Activated gamma-delta T cell treated with anti-CD3 and anti-CD28 coated beads, Interleukin-2, amount 50 U/mL, for 16 hours (primary cell): ENCODE measurements around the gene FDXR.

Source experiments
- DNase-seq: peaks from one replicate; pipeline ENCODE4 v3.0.0-alpha.2; 2020; ENCODE audit warnings: low read depth

The FDXR gene

DNA sequence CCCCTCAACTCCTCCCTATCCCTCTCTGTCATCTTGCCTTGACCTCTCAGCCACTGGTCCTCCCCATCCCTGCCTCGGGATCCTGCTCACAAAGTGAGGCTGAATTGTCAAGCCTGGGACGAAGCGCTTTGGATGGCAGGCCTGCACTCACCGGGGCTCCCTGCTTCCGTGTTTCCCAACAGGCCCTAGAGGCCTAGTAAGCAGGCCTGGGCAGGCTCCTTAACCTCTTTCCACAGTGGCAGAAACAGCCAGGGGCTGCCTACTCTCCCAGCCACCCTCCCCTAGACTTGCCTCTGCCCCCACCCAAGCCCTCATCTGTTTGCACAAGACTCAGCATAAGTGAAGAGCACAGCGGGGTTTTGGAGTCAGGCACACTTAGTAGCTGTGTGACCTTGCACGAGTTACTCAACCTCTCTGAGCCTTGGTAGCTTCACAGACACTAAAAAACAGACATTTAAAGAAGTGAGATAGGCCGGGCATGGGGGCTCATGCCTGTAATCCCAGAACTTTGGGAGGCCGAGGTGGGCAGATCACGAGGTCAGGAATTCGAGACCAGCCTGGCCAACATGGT lies 25.7 kb upstream of the FDXR start:
- DNase-seq, result no peak

DNA sequence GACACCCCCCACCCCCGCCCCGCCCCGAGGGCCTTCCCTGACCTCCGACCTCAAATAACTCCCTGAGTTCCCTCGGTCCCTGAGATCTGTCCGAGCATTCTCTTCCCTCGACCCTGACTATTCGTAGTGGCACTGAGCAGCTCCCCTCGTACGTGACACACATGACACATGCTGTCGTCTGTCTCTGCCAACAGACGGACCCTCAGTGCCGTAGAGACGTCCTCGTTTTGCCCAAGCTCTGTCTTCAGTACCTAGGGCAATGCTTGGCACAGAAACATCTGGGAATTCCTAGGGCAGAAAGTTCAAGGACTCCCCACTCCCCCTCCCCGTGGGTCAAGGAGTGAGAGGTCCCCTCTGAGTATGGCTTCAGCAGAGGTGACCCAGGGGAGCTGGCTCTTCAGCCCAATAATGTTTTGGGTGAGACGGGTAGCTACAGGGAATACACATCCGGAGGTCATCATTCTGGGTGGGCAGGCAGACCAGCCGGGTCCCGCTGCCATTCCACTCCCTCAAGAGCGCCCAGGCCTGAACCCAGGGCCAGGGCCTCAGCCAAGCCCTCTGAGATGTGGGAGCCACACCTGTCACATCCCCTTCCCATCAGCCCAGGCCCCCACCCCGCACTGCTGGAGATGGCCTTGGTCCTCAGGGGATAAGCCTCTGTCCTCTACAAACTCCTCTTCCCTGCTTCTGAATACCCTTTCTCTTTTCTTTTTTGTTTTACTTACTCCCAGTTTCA lies 21.3 kb upstream of the FDXR start:
- no peak for DNase-seq

DNA sequence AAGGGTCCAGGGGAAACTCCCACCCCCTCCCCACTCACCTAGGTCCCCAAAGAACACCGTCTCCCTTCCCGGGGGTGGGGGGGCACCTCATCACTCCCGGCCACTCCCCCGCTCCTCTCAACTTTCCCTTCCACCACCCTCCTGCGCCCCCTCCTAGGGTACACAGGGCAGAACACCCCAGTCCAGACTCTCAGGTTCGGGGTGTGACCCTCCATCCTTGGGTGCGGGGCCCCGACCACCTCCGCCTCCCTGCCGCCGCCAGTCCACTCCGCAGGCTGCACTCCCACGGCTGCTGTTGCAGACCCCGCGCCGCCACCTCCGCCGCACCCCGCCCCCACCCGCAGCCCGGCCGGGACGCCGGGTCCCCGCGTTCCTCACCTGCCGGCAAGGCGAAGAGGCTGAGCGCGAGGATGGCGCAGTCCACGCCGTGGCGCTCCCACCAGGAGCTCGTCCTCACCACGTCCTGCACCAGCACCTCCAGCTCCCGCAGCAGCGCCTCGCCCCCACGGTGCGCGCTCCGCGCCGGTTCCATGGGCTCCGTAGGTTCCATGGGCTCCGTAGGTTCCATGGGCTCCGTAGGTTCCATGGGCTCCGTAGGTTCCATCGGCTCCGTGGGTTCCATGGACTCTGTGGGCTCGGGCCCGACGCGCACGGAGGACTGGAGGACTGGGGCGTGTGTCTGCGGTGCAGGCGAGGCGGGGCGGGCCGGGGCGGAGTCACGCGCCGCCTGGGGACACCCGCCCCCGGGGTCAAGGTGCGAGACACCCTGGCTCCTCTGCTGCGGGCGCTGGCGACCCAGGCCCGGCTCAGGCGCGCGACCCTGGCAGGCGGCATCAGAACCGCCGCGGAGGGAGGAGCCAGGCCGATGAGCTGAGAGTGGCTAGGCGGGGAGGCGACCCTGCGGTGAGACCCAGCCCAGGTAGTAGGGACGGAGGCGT lies 20.4 kb upstream of the FDXR start, which contains the start of gene FADS6:
Gene FADS6 (minus strand): TSS at position 660 of the 938 bp plus-strand sequence. CDS start 38 bp downstream, at position 622.
- no peak for DNase-seq

DNA sequence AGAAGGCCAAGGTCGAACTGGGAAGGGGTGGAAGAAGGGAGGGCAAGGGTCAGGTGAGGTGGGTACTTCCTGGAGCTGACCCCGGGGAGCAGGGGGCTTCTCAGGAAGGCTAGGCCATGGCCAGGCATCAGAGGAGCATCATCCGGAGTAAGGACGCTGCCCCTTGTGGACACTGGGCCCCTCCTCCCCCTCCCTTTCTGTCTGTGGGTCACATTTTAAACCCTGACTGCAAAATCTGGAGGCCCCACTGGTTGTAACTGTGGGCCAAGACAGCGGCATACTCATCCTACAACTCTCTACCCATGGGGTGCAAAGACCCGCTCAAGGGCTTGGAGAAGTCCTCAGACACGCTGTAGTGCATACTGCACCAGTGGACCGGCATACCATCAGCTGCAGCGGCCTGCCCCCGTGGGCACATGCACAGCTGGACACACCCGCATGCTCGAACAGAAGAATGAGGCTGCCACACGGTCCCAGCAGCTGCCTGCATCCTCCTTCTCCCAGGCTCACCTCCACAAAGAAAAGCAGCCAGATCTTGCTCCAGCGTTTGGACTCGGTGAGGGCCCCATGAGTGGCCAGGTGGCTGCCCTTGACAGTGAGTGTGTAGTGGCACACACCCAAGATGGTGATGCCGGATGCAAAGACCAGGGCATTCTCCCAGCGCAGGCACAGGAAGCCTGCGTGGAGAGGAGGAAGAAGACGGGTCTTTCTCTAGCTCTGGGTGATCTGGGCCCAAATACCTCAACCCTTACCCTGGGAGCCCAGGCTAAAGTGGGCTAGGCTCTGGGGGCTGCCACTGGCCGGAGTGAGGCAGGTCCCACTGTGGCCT lies 19.4 kb upstream of the FDXR start:
- no peak for DNase-seq

DNA sequence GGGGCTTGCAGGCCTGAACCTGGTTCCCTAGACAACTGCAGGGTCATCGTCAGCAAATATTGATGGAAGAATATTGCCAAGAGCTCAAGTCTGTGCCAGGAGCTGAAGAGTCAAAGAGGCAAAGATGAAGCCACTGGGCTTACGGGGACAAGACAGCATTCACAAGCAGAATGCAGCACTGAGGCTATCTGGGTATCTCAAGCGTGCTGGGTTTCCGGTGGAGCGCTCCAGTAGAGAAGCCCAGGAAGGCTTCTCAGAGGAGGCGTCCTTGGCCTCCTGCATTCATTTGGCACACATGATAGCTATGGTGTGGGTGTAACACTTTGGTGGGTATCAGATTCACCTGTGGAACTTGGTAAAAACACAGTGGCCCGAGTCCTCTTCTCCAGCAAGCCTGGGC lies 17.8 kb upstream of the FDXR start:
- DNase-seq, result no peak

DNA sequence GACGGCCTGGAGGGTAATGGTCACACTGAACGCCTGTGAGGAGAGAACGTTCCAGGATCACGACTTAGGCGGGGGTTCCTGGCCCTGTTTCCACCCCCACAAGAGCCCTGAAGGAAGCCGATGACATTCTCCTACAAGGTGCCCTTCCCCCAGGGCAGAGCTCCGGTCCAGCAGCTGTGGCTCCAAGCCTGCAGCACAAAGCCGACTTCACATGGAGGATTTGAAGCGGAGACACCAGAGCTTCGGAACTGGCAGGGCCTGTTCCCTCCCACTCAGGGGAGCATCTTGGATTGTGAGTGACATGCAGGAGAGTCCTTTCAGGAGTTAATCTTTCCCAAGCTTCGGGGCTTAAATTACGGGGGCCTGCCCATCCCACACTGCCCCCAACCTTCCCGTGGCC lies 15.7 kb upstream of the FDXR start:
- DNase-seq, result no peak

DNA sequence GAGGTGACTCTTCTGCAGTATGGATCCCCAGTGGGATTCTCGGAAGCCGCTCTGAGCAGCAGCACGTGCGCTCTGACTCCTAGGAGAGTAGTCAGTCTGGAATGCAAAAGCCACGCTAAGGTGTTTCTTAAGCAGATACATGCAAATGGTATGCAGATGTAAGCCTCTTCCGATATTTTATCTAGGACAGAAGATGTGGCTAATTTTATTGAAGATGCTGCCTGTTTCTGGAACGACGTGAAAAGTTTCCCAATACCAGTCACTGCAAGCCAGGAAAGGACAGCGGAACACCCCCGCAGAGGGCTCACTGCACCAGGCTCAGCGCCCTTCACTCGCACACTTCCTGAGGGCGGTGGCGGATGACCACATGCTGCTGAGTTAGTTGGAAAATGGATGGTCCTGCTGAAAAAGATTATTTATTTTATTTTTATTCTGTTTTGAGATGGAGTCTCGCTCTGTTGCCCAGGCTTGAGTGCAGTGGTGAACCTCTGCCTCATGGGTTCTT lies 10.5 kb upstream of the FDXR start:
- no peak for DNase-seq

DNA sequence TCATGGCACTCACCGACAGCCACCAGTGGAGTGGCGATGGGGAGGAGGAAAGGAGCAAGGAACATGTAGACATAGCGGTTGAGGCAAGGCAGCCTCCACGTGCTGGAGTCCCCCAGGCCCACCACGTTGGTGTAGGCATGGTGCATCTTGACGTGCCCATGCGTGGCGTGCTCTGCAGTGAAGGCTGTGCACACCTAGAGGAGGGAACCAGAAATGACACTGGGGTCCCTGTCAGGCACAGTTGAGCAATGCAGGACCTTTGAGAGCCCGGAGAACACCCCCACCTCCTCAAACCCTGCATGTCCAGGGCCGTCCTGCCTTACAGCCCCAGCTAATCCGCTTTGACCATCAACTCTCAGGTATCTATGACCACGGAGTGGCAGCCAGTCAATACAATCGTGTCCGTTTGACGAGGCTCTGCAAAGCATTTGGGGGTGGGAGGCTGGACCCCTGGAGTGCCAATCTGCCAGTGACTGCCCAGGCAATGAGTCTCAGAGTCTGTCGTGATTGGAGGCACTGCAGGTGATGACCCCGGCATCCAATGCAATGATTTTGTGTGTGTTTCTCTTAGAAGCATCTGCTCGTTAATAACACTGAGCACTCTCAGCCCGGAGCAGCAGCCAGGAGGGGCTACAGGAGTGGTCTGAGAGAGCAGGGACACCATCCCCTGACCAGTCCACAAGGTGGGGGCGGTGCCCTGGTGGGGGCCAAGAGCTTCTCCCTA lies 9.9 kb upstream of the FDXR start:
- DNase-seq, result no peak

DNA sequence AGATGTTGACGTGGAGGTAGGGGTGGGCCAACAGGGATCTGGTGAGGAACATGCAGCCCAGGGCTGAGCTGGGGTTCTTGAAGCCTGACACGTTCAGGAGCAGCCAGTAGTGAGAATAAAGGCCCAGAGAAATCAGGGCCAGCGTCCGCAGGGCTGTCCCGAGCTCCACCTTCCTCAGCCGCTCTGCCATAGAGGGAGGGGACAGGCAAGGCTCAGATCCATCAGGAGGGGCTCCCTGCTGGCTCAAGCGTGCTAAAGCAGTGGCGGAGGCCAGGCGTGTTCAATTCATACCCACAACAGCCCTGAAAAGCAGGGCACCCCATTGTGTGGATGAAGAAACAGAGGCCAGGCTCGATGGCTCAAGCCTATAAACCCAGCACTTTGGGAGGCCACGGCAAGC lies 8.3 kb upstream of the FDXR start:
- DNase-seq, result no peak

DNA sequence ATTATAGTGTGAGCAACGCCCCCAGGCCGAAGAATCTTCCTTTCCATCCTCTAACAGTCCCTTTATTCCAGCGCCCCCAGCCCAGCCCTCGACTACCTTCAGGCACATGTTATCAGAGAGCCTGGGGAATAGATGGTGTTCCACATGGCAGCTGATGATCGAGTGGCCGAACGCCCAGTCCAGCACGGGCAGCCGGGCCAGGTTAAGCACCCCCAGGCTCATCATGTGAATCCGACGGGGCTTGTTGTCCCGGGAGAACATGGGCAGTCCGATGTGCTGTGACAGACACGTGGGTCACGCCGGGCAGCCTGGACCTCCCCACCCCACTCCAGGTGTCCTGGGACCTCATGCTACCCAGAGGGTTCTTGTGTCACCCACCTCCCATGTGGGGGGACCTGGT lies 6.5 kb upstream of the FDXR start:
- DNase-seq, result no peak

DNA sequence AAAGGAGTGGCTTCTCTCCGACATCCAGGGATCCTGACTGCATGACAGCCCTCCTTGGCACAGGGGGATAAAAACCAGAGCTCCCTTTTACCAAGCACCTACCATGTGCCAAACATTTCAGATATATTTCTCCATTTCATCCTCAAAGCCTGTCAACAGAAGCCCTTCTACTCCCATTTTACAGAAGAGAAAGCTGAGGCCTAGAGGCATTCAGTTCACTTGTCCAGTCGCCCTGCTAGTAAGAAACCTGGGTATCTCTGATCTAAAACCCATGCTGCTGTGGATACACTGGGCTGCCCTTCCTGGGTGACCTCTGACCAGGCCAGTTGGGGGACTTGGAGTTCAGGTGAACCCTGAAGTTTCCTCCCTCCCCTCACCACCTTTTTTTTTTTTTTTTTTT lies 5.9 kb upstream of the FDXR start:
- no peak for DNase-seq

DNA sequence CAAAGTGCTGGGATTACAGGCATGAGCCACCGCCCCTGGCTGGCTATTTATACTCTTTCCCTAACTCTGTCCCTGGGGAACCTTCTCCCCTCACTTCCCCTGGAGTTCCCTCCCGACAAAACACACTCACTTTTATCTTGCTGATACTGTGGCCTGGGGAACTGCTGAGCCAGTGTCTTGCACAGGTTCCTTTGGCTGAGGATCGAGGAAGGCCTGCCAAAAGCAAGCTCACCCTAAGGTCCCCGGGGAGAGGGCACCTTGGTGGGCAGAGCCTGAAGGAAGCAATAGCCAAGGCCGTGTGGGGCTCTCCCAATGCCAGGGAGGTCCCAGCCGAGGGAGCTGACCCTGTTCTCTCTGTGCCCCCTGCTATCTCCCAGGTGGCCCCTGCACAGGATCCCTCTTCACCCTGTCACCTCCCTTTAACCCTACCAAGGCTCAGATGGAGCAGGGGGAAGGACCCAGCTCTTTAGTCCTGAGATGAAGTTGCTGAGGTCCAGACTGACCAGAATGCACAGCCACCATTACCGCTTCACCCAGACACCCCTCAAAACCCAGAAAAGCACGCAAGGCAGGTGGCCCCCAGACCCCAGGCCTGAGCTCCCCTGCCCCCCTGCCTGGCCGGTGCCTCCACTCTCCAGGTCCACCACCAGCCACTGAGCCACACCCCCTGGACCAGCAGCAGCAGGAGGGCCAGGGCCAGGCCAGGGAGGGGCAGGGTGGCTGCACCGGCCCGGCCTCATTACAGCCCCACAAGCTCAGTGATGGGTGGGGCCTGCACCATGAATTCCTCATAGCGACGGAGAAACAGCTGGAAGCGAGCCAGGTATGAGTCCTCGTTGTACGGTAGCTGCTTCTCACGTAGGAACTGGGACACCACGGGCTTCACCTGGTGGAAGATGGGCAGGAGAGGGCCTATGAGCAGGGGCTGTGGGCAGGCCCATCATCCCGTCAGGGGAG lies 5.1 kb upstream of the FDXR start:
- DNase-seq, result no peak

DNA sequence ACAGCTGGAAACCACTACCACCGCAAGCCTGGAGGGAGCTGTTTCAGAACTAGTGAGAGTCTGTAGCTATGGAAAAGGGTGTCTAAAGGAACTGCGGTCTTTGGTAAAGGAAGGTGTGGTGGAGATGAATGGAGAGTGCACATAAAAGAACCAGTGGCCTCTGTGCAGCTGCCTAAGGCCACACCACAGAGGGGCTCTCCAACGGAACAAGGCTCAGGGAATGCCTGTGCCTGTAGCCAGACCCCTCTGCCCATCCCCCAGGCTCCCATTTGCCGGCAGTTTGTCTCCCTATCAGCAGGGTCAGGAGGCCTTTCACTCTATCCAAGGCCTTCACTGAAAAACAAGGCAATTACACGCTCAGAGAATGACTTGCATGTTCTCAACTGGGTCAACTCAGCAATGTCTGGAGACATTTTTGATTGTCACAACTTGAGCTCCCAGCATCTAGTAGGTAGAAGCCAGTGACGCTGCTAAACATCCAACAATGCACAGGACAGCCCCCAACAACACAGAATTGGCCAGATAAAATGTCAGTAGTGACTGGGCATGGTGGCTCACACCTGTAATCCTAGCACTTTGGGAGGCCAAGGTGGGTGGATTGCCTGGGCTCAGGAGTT lies 3.3 kb upstream of the FDXR start:
- DNase-seq, result no peak

DNA sequence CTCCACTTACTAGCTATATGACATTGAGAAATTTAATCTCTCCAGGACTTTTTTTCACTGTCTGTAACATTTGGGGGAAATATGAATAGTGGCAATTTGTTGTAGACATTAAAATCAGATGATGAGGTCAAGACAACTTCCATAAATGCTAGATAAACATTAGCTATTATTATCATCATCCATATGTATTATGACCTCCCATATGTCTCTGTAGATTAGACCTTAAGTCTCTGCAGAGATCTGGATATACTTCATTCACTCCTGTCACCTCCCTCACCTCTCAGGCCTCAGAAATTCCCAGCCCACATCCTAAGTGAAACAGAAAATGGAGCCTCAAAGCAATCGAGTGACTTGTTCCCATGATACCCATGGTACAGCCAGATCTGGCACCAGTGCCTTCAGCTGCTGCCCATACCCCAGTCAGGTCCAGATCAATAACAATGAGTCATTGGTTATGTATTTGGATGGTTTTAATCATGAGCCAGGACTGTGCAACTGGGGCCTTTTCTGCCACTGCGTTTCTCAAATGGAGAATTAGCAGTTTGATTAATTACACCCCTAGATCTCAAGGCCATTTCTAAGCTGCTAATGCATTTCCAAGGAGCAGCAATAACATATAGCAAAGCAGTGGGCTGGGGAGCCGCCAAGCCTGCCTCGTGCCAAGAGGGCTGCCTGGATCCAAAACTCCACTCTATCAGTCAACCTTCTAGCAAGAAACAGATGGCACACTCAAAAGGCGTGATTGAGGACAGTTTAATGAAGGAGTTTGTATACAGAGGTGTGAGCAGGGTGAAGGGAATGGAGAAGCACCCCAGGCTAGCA lies 2.6 kb upstream of the FDXR start:
- DNase-seq, result no peak

DNA sequence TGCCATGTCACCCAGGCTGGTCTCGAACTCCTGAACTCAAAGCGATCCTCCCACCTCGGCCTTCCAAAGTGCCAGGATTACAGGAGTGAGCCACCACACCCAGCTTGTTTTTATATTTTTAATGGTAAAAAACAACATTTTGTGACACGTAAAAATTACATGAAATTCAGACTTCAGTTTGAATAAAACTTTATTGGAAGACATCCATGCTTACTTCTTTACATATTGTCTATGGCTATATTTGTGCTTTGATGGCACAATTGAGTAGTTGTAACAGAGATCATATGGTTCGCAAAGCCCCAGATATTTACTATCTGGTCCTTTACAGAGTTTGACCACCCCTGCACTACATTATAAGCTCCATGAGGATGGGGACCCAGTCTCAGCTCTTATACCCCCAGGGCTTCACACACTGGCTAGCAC lies 1.8 kb upstream of the FDXR start:
- DNase-seq, result no peak

DNA sequence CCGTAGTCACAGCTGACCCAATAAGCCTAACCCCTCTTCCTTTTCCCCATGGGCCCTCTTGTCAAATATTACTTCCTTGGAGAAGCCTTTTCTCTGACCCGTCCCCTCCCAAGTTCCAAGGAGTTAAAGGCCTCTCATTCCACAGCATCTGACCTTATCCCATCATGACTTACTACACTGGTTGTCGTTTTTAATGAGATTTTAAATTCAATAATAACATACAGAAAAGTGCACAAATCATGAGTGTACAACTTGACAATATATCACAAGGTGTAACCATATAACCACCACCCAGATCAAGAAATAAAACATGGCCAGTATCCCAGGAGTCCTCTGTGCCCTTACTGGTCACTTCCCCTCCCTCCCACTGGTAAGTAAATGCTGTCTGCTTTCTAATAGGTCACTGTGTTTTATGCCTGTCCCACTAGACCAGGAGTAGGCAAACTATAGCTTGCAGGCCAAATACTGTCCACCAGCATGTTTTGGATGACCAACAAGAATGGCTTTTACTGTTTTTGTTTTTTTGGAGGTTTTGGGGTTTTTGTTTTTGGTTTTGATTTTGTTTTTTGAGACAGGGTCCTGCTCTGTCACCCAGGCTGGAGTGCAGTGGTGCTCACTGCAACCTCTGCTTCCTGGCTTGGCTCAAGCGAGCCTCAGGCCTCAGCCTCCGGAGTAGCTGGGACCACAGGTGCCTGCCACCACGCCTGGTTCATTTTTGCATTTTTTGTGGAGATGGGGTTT lies 1.2 kb upstream of the FDXR start:
- DNase-seq, result no peak

DNA sequence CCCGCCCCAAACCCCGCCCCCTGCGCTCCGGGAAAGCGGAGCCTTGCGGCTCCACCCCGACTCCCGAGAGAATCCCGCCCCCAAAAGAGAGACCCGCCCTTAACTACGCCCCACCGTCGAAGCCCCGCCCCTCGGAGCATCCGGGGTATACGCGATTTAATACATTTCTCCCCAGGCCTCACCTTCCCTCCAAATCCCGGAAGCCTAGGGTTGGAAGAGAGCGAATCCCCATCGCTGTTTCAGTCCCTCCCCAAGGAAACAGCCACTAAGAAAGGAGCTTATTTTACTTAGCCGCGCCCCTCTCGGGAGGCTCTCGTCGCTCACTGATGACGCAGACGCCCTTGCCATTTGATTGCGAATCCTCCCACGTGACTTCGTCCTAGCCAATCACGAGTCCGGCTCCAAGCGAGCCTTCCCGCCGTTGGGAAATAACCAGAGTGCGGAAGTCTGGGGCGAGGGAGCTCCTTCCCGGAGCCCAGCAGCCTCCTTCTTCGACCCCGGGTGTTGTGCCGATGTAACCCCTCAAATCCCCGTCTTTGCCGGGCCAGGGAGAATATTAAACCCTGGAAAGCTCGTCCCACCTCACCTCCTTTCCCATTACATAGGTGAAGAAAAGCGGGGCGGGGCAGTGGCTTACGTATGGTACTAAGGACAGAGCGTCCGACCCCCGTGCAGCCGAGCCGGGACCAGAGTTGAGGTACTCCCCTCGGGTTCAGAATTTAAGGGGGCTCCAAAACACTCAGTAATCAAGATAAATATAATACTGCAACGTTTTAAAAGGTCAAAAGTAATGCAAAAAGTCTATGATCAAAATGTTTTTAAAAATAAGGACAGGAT lies 461 bp upstream of the FDXR start:
- peak; percentile 99 for DNase-seq
